CD4-positive, alpha-beta T cell (primary cell): ENCODE results near the gene CD44. TPM values are rescaled to one million over a fixed set of nuclear protein-coding genes. Genes with fewer than 3 reads are reported as not detected.
A peak's percentile ranks its signal among the peaks of the same experiment; 100 is the strongest.

ENCODE experiments used
- ATAC-seq: fragments of 200-7000 bp; cut with Tn5 transposase; one replicate; pipeline ENCODE4 v1.10.0; 2022; ENCODE audit warnings: mild to moderate bottlenecking; ENCODE audit not compliant: poor library complexity
- CTCF ChIA-PET: fragments of 350-600 bp; sonication (Branson Sonifier 250); formaldehyde crosslinking; loops from one replicate; lab custom pipeline; 2021; ENCODE audit warnings: antibody characterized with exemption, inconsistent platforms; lab: Charles Lee
- POLR2A ChIA-PET: fragments of 350-600 bp; sonication (Branson Sonifier 250); formaldehyde crosslinking; loops from one replicate; lab custom pipeline; 2021; ENCODE audit warnings: antibody characterized with exemption, inconsistent platforms; lab: Charles Lee
- DNase-seq, 14 experiments: peaks; one replicate each; pipeline ENCODE4 v3.0.0-alpha.2; 2013 to 2020; ENCODE audit warnings: mixed read lengths in 2 of 14
- H3K27ac ChIP-seq, 2 donors: one replicate each; pipeline versions ENCODE4 v1.5.1 to v1.7.0; 2013; ENCODE audit warnings: low read length in 2 of 2, low read depth in 1 of 2, mild to moderate bottlenecking in 1 of 2
- H3K27me3 ChIP-seq, 2 experiments: 1 replicate in 1 of 2; 2 replicates in 1 of 2; pipeline versions ENCODE4 v1.6.1 to v1.7.0; 2013; ENCODE audit warnings: low read length in 2 of 2, control low read depth in 1 of 2, mild to moderate bottlenecking in 1 of 2, moderate library complexity in 1 of 2; ENCODE audit not compliant: insufficient read depth in 2 of 2, control insufficient read depth in 1 of 2
- H3K36me3 ChIP-seq: one replicate; pipeline ENCODE4 v1.6.1; 2013; ENCODE audit warnings: low read length, control low read depth; ENCODE audit not compliant: insufficient read depth
- H3K4me1 ChIP-seq: one replicate; pipeline ENCODE4 v1.6.1; 2013; ENCODE audit warnings: low read length, control low read depth; ENCODE audit not compliant: insufficient read depth
- H3K4me3 ChIP-seq: one replicate; pipeline ENCODE4 v1.5.1; 2013; ENCODE audit warnings: mild to moderate bottlenecking, low read length, moderate library complexity
- H3K9me3 ChIP-seq, 2 experiments: 1 replicate in 1 of 2; 2 replicates in 1 of 2; pipeline versions ENCODE4 v1.6.1 to v1.7.0; 2013; ENCODE audit warnings: low read length in 2 of 2, mild to moderate bottlenecking in 2 of 2, control low read depth in 1 of 2, moderate library complexity in 1 of 2; ENCODE audit not compliant: control insufficient read depth in 1 of 2, insufficient read depth in 1 of 2
- H3K27ac Mint-ChIP-seq: one replicate; pipeline ENCODE4 v1.8.0; 2020; ENCODE audit warnings: mixed read lengths
- H3K27me3 Mint-ChIP-seq: one replicate; pipeline ENCODE4 v1.8.0; 2021; ENCODE audit warnings: mixed read lengths
- H3K36me3 Mint-ChIP-seq: one replicate; pipeline ENCODE4 v1.8.0; 2021; ENCODE audit warnings: low read depth, mixed read lengths
- H3K4me1 Mint-ChIP-seq: one replicate; pipeline ENCODE4 v1.8.0; 2021; ENCODE audit warnings: low read depth, mixed read lengths
- H3K4me3 Mint-ChIP-seq: one replicate; pipeline ENCODE4 v1.8.0; 2020; ENCODE audit warnings: mild to moderate bottlenecking, mixed read lengths
- H3K9me3 Mint-ChIP-seq: one replicate; pipeline ENCODE4 v1.8.0; 2020; ENCODE audit warnings: mixed read lengths
- CTCF ChIP-seq: fragments of 200-600 bp; IDR thresholded peaks from one replicate; pipeline ENCODE4 v1.8.0; 2022; ENCODE audit warnings: antibody characterized with exemption, mild to moderate bottlenecking
- intact Hi-C, 2 experiments: fragments of 100-400 bp; cut with DNase I in 1 of 2; cut with micrococcal nuclease in 1 of 2; formaldehyde crosslinking; loops; one replicate each; pipeline versions ENCODE4 v1.15.1 to v1.9.0; 2023 to 2025; cut with DNase I, micrococcal nuclease
- total RNA-seq, 174 experiments: library from RNA in 2 of 174; stranded (reverse) in 2 of 174; gene quantifications; one replicate each; pipeline ENCODE4 v1.2.3 and lab custom pipeline; 2021 to 2026

The CD44 gene
- total RNA-seq, 2 experiments from 2014 or later = 1,283 to 1,330 TPM

GRCh38 chr11:35126000-35126878 is 12.7 kb upstream of the CD44 start:
- Histone ChIP-seq H3K4me3 (peak overlapping the region; percentile 33), H3K27me3 (no peaks in the 10 kb centered on the region), H3K36me3 (no peaks in the 10 kb centered on the region), H3K27ac (no peak overlapping the region), H3K9me3 (no peaks in the 10 kb centered on the region), H3K4me1 (peaks cover 41% of the 10 kb centered on the region)
- Mint-ChIP-seq H3K27me3 (no peaks in the 10 kb centered on the region), H3K27ac (peak overlapping the region; percentile 84), H3K4me1 (peaks cover 71% of the 10 kb centered on the region), H3K4me3 (peak overlapping the region; percentile 62), H3K9me3 (no peaks in the 10 kb centered on the region), H3K36me3 (no peaks in the 10 kb centered on the region)
- DNase-seq = peak in 3 of 14 experiments; percentile 57 to 80 (median 73)
- POLR2A ChIA-PET = interaction anchor here (1.4 to 1.6 kb wide), 2 partner anchors 13 to 40 kb away, joined by 4 to 5 read pairs; no protein-coding TSS in a partner anchor
- peak; percentile 19 for TF ChIP-seq CTCF
- peak; percentile 50 for ATAC-seq
- CTCF ChIA-PET = interaction anchor here (0.9 to 1.1 kb wide), 2 partner anchors 15 to 37 kb away, joined by 3 read pairs; no protein-coding TSS in a partner anchor
- intact Hi-C loops = no loop called here

GRCh38 chr11:35126879-35127581 is 11.9 kb upstream of the CD44 start:
- no peak for ATAC-seq
- intact Hi-C loops = no loop called here
- no peaks in the 10 kb centered on the region for H3K36me3 Mint-ChIP-seq
- Histone ChIP-seq H3K27ac (no peak overlapping the region), H3K27me3 (no peaks in the 10 kb centered on the region), H3K4me3 (no peak overlapping the region), H3K9me3 (no peaks in the 10 kb centered on the region), H3K4me1 (peaks cover 38% of the 10 kb centered on the region), H3K36me3 (no peaks in the 10 kb centered on the region)
- peak overlapping the region; percentile 62 for H3K4me3 Mint-ChIP-seq
- ChIA-PET CTCF (interaction anchor here (0.9 to 1.1 kb wide), 2 partner anchors 14 to 36 kb away, joined by 3 read pairs; no protein-coding TSS in a partner anchor), POLR2A (interaction anchor here (0.6 to 1.6 kb wide), 3 partner anchors 13 to 131 kb away, joined by 3 to 5 read pairs (median 4); no protein-coding TSS in a partner anchor)
- no peaks in the 10 kb centered on the region for H3K9me3 Mint-ChIP-seq
- H3K27me3 Mint-ChIP-seq = no peaks in the 10 kb centered on the region
- H3K27ac Mint-ChIP-seq = peak overlapping the region; percentile 84
- H3K4me1 Mint-ChIP-seq = peaks cover 71% of the 10 kb centered on the region
- DNase-seq = no peak
- no peak for TF ChIP-seq CTCF

DNA sequence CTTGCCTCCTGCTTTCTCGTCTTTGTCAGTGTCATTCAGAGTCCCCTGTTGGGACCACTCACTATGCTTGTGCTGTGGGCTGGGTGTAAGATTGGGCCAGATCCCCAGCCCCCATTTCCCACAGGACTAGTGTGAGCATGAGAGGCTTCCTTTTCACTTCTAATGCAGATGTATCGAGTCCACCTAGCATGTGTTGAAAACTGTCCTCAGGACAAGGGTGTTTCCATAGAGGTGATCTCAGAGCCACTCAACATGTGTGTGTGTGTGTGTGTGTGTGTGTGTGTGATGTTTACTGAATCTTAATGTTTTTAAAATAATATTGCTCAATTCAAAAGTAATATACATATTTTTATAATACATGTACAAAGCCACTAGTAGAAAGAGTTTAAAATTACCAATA is 11.4 kb upstream of the CD44 start:
- DNase-seq (no peak), ATAC-seq (no peak)
- Mint-ChIP-seq H3K36me3 (no peaks in the 10 kb centered on the region), H3K27me3 (no peaks in the 10 kb centered on the region), H3K27ac (peak overlapping the region; percentile 84), H3K4me3 (no peak overlapping the region), H3K4me1 (peaks cover 71% of the 10 kb centered on the region), H3K9me3 (no peaks in the 10 kb centered on the region)
- Histone ChIP-seq H3K36me3 (no peaks in the 10 kb centered on the region), H3K4me1 (peaks cover 33% of the 10 kb centered on the region), H3K27ac (no peak overlapping the region), H3K4me3 (no peak overlapping the region), H3K27me3 (no peaks in the 10 kb centered on the region), H3K9me3 (no peaks in the 10 kb centered on the region)
- POLR2A ChIA-PET = interaction anchor here (0.6 to 1.6 kb wide), 3 partner anchors 12 to 132 kb away, joined by 3 to 5 read pairs (median 4); no protein-coding TSS in a partner anchor
- TF ChIP-seq CTCF = no peak
- intact Hi-C loops = no loop called here
- CTCF ChIA-PET = interaction anchor here (1.1 kb wide), 1 partner anchor 14 kb away, joined by 3 read pairs; no protein-coding TSS in a partner anchor
